K562 (cell line): Measurements from ENCODE around the gene POLR2J. TPM values are rescaled to one million over a fixed set of nuclear protein-coding genes. Genes with fewer than 3 reads are reported as not detected.

Experiments used
- ATF3 ChIP-seq, 2 experiments: fragments of 450-650 bp in 1 of 2; sonication (generic) in 1 of 2; formaldehyde crosslinking in 1 of 2; IDR thresholded peaks in 1 of 2; conservative IDR thresholded peaks in 1 of 2; 2 replicates each; pipeline versions ENCODE4 v1.6.1 to v1.8.1; 2016 to 2023; ENCODE audit warnings: mild to moderate bottlenecking in 2 of 2, moderate library complexity in 2 of 2, inconsistent platforms in 1 of 2, missing genetic modification reagents in 1 of 2
- C11orf30 ChIP-seq: fragments of 450-650 bp; IDR thresholded peaks from 2 replicates; pipeline ENCODE4 v1.6.1; 2016; ENCODE audit warnings: low read depth, mild to moderate bottlenecking
- CREM ChIP-seq: IDR thresholded peaks from 2 replicates; pipeline ENCODE4 v1.6.1; 2014; ENCODE audit warnings: antibody characterized with exemption, low read depth
- DDX20 ChIP-seq: fragments of 450-650 bp; IDR thresholded peaks from 2 replicates; pipeline ENCODE4 v1.6.1; 2016; ENCODE audit warnings: missing genetic modification characterization, low read depth, mild to moderate bottlenecking, missing compliant biosample characterization, moderate library complexity
- DPF2 ChIP-seq: fragments of 450-650 bp; IDR thresholded peaks from 2 replicates; pipeline ENCODE4 v1.6.1; 2016
- E2F6 ChIP-seq, 2 experiments: IDR thresholded peaks; 2 replicates each; pipeline ENCODE4 v1.6.1; 2011; ENCODE audit warnings: borderline replicate concordance in 1 of 2, control low read depth in 1 of 2, low read depth in 1 of 2, low read length in 1 of 2, mild to moderate bottlenecking in 1 of 2, mixed read lengths in 1 of 2, moderate library complexity in 1 of 2; ENCODE audit not compliant: insufficient read depth in 1 of 2, insufficient read length in 1 of 2, poor library complexity in 1 of 2, severe bottlenecking in 1 of 2; ENCODE audit errors: extremely low read depth in 1 of 2
- EGR1 ChIP-seq: fragments of 450-650 bp; conservative IDR thresholded peaks from 2 replicates; pipeline ENCODE4 v1.6.1; 2017; ENCODE audit warnings: mild to moderate bottlenecking
- EP400 ChIP-seq: fragments of 450-650 bp; IDR thresholded peaks from 2 replicates; pipeline ENCODE4 v1.6.1; 2017; ENCODE audit warnings: antibody characterized with exemption, mild to moderate bottlenecking, moderate library complexity
- ETV1 ChIP-seq: fragments of 450-650 bp; conservative IDR thresholded peaks from 2 replicates; pipeline ENCODE4 v1.6.1; 2016; ENCODE audit warnings: missing genetic modification characterization, control low read depth, low read depth, missing compliant biosample characterization
- HMGN3 ChIP-seq: IDR thresholded peaks from 2 replicates; pipeline ENCODE4 v1.6.1; 2011; ENCODE audit warnings: borderline replicate concordance, low read depth, mild to moderate bottlenecking, mixed read lengths, low read length; ENCODE audit not compliant: insufficient read length; ENCODE audit errors: extremely low read depth
- NRF1 ChIP-seq, 2 experiments: fragments of 450-650 bp; IDR thresholded peaks in 1 of 2; conservative IDR thresholded peaks in 1 of 2; 2 replicates each; pipeline ENCODE4 v1.6.1; 2014; ENCODE audit warnings: mild to moderate bottlenecking in 2 of 2
- SAFB2 ChIP-seq: fragments of 200-400 bp; formaldehyde crosslinking; IDR thresholded peaks from 2 replicates; pipeline ENCODE4 v1.6.1; 2018; ENCODE audit warnings: borderline replicate concordance, low read length, low read depth, moderate library complexity; ENCODE audit not compliant: severe bottlenecking
- SAP30 ChIP-seq: fragments of 200-600 bp; sonication (generic); IDR thresholded peaks from 2 replicates; pipeline ENCODE4 v1.6.1; 2012; ENCODE audit warnings: borderline replicate concordance, low read depth, mild to moderate bottlenecking, moderate library complexity, low read length, control low read depth, inconsistent platforms; ENCODE audit not compliant: insufficient read depth, poor library complexity, severe bottlenecking
- SIX5 ChIP-seq, 2 experiments: IDR thresholded peaks; 2 replicates each; pipeline ENCODE4 v1.6.1; 2011; ENCODE audit warnings: low read length in 2 of 2, borderline replicate concordance in 1 of 2, low read depth in 1 of 2, mild to moderate bottlenecking in 1 of 2, moderate library complexity in 1 of 2; ENCODE audit not compliant: insufficient read depth in 1 of 2
- SP1 ChIP-seq: sonication (generic); formaldehyde crosslinking; IDR thresholded peaks from 2 replicates; pipeline ENCODE4 v1.8.1; 2022; ENCODE audit warnings: mild to moderate bottlenecking, missing genetic modification reagents
- TSHZ1 ChIP-seq: fragments of 250-450 bp; sonication (Bioruptor Pico); IDR thresholded peaks from 2 replicates; pipeline ENCODE4 v1.4.0; 2020; ENCODE audit warnings: mild to moderate bottlenecking, moderate library complexity
- VEZF1 ChIP-seq: fragments of 200-800 bp; sonication (Bioruptor generic); IDR thresholded peaks from 2 replicates; pipeline ENCODE4 v1.6.1; 2017; ENCODE audit warnings: missing genetic modification characterization, missing compliant biosample characterization
- ZNF24 ChIP-seq: fragments of 450-650 bp; IDR thresholded peaks from 2 replicates; pipeline ENCODE4 v1.6.1; 2016
- ZNF274 ChIP-seq: IDR thresholded peaks from 2 replicates; pipeline ENCODE4 v1.6.1; 2011; ENCODE audit warnings: low read depth, mild to moderate bottlenecking, low read length, moderate library complexity, borderline replicate concordance
- polyA plus RNA-seq, 8 experiments: library from polyadenylated mRNA; depleted of rRNA in 4 of 8; stranded (reverse) in 5 of 8; unstranded in 3 of 8; fragments of >200 nt; fragmentation: Nextera tagmentation in 2 of 8; fragmentation: Illumina TruSeq in 1 of 8; extraction: Ambion mirVana in 2 of 8; extraction: Trizol in 1 of 8; gene quantifications; 2 replicates each; pipeline versions ENCODE4 v1.2.1 to v1.2.3, GENCODE V29; 2011 to 2014; ENCODE audit warnings: inconsistent platforms in 1 of 8, missing spikeins in 1 of 8
- total RNA-seq, 7 experiments: library from RNA; depleted of rRNA in 6 of 7; stranded (reverse); fragments of >200 nt in 6 of 7; fragmentation: Illumina TruSeq in 2 of 7; extraction: Trizol in 2 of 7; gene quantifications; 2 replicates each; pipeline versions ENCODE4 v1.2.1 to v1.2.3, GENCODE V29; 2011 to 2021; ENCODE audit warnings: low replicate concordance in 1 of 7

POLR2J gene
- total and polyA plus RNA-seq, 9 of the 15 experiments (the other 6 are each of a cell fraction or from before 2014, with no cell fraction given): 32.3 to 220 (median 113) TPM

- TF ChIP-seq ZNF24 (0 out of 2 replicates have a peak, but pooled peaks have one; percentile 54), EP400 (peak; percentile 77; the same call in 1 of the 2 replicates), DPF2 (0 out of 2 replicates have a peak, but pooled peaks have one; percentile 47), CREM (peak; percentile 78), VEZF1 (peak; percentile 94), HMGN3 (peak; percentile 92), DDX20 (no peak), C11orf30 (peak; percentile 67), EGR1 (peak; percentile 96), SAFB2 (no peak), E2F6 (IDR thresholded peaks at IDR 0.05; ENCODE audit: borderline replicate concordance in 1 of 2, extremely low read depth in 1 of 2, insufficient read depth in 1 of 2, insufficient read length in 1 of 2, low read depth in 1 of 2, low read length in 1 of 2, poor library complexity in 1 of 2, severe bottlenecking in 1 of 2) (peak; percentile 63 to 86), ETV1 (peak; percentile 86), SAP30 (peak; percentile 74), SIX5 (IDR thresholded peaks at IDR 0.05; ENCODE audit: borderline replicate concordance in 1 of 2, insufficient read depth in 1 of 2, low read depth in 1 of 2, low read length in 2 of 2) (peak; percentile 90), NRF1 (conservative IDR thresholded peaks at IDR 0.05 in 1 of 2, IDR thresholded peaks at IDR 0.05 in 1 of 2) (peak; percentile 97), SP1 (CRISPR knock-in tag) (peak; percentile 83), TSHZ1 (CRISPR knock-in tag) (no peak), ATF3 (IDR thresholded peaks at IDR 0.05) (no peak), ATF3 (CRISPR knock-in tag; conservative IDR thresholded peaks at IDR 0.05) (peak; percentile 43; the same call in 1 of the 2 replicates), ZNF274 (no peak; the same call in 1 of the 2 replicates)
Measured at GRCh38 chr7:102464577-102465280, 14.0 kb downstream of the POLR2J start, which contains the start of the genes ALKBH4 and LRWD1 (continued).
